Measurements from ENCODE around the gene TTC34.

The TTC34 gene

DNA sequence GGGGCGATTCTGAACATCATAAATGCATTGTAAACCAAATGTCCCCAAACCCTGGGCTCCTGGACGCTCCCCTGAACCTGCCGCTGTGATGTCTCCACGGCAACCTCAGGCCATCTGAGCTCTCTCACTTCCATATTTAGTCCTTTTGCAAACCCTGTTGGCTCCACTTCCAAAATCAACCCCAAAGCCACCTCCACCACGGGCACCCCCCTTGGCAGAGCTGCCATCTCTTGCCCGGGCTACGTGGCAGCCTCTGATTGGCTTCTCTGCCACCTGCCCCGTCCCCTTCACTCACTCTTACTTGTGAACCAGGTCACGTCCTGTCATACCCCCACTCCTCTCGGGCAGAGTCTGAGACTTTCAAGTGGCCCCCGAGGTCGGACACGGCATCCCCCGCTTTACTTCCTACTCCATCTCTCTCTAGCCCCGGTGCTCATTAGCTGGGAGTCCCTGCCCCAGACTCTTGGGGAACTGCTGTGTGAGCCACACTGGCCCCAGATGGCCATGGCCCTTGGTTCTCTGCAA is 199.1 kb downstream of the TTC34 start:
- FAIRE-seq, result no peak

DNA sequence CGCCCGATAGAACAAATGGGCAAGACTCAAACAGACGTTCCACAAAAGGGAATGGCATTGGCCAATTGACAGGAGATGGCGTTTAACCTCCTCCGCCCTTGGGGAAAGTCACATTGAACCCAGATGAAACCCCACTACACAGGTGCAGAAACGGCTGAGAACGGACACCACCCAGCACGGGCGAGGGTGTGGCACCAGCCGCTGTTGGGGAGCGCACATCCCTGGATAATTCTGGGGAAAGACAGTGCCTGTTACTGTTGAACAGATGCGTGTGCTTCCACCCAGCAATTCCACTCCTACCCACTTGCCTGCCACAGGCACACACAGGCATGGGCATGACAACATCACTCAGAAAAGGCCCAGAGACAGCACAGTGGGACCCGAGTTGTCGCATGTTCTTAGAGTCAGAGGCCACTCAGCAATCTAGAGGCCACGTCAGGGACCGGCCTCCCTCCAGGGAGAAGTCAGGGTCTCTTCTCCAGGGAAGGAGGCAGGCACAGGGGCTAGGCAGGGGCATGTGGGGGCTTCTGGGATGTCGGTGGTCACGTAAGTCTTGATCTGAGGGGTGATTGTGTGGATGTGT is 199.7 kb downstream of the TTC34 start:
- FAIRE-seq, result no peak

DNA sequence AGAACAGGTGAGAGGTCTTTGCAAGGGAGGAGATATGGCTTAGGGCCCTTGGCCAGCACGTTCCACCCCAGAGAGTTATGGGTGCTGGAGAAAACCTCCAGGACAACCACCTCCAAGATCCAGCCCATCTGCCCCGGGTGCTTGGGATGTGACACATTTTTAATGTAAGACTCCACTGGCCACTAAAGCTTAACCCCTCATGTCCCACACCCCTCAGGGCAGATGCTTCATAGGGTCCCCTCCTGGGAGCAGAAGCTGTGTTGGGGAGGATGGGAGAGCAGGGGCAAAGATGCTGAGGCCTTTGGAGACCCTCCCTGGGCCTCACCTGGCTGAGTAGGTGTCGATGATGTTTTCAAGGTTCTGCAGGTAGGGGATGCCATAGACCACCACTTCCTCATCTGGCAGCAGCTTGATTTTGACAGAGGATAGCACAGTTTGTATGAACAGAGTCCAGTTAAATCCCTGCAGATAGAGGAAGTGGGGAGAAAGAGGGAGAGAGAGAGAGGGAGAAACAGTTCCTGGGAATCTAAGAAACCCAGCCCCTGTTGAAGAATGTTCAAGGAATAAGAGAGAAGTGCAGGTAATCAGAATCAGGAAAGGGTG is 203.1 kb downstream of the TTC34 start:
- no peak for FAIRE-seq

DNA sequence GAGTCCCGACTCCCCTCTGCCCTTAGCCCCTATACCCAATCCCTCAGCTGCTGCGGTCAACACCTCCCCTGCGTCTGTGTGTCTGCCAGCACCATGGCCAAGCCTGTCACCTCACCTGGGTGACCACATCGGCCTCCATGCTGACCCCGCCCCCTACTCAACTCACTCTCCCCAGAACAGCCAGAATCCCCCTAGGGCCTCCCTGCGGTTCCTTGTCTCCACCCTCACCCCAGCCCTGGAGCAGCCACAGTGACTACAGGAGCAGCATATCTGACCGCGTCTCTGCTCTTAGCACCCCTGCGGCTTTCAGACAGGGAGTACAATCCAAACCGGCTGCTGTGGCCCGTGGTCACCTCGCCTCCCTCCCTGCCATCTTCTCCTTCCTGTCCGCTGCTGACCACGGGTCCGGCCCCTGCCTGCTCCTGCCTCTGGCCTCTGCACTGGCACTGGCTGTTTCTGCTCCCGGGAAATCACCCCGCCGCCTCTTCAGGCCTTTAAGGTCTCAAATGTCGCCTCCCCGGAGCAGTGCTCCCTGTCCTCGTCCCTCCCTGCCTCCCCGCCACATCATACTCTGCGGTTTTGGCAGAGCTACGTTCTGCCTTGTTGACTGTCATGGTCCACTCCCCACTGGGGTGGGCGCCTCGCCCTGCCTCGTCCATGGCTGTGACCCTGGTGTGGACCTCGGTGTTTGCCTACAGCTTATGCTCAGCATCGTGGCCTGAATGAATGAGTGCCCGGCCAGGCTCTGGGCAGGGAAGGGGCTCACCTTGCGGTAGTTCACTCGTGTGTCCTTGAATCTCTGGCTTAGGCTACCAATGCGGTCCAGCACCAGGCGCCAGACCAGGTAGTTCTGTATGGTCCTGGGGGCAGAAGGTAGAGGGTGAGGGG is 203.8 kb downstream of the TTC34 start:
- FAIRE-seq, result no peak

DNA sequence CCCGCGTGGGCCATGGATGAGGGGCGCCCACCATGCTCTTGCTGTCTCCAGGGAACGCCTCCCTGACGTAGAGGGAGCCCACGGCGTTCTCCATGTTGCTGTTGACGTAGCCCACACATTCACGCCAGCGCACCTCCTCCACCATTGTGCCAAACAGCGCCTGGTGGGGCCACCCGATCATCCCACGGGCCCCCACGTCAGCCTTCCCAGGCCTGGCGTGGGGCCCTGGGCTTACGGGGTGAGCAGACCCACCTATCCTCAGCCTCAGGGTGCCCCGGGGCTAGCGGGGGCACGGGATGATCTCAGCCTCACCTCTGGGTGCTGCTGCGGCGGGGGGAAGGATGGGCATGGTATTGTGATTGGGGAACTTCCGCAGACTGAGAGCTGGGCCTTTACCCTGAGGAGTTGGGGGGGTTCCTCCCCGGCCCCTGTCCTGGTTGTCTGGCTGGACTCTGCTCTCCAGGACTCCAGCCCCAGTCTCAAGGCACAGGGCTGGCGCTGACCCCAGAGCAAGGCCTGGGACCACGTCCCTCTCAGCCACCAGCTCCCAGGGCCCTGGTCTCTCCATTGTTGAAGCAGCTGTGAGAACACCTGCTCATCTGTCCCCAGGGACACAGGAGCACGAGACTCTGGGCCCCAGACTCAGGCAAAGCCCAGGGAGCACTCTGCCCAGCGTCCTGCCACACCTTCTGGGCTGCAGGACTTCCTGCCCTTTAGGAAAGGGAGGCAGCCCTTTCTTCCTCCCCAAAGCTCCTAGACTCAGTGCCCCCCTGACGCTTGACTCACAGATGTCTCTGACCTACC is 204.8 kb downstream of the TTC34 start:
- FAIRE-seq, result no peak

DNA sequence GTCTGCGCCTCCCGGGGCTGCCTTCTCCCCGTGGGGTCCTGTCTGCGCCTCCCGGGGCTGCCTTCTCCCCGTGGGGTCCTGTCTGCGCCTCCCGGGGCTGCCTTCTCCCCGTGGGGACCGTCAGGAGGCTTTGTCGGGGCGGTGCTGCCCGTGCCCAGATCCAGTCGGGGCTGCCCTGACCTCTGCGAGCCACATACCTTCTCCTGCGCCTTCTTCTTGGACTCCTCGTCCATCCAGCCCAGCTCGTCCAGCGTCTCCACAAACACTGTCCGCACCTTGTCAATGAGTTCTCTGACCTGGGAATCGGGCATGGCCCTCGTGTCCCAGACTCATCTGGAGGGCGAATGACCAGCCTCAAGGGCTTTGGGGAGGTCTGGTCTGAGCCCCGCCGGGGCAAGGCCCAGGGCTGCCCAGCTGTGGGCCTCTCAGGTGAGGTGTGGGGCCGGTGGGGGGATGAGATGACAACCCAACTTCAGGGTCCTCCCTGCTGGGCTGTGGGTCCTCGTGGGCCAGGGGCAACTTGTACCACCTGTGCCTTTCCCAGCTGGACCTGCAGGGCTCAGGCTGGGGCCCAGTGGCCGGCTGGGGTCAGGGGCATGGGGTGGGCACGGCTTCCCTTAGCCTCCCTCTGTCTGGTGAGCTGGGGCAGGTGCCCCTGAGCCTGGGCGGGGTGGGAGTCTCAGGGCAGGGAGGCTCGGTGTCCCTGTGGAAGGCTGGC is 205.5 kb downstream of the TTC34 start:
- FAIRE-seq, result no peak

DNA sequence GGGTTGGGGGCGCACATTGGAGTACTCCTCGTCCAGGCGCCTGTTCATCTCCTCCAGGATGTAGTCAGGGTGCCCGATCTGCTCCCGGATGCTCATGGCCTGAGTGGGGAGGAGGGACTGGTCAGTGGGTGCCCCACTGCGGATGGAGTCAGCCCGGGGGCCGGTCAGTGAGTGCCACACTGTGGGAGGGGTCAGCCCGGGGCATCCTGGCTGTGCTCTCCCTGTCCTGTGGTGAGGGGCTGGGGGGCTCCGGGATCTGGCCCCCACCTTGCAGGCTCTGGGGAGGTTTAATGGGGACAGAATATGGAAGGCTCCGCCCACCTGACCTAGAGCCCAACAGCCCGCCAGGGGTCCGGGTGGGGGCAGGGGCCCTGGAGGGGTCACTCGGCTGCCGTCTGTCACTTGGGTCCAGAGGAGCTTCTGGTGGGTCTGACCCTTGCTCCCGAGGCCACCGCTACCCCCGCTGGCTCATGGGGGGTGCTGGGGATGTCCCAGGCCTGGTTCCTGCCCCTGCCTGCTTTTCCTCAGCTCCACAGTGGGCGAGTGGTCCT is 206.2 kb downstream of the TTC34 start:
- no peak for FAIRE-seq

DNA sequence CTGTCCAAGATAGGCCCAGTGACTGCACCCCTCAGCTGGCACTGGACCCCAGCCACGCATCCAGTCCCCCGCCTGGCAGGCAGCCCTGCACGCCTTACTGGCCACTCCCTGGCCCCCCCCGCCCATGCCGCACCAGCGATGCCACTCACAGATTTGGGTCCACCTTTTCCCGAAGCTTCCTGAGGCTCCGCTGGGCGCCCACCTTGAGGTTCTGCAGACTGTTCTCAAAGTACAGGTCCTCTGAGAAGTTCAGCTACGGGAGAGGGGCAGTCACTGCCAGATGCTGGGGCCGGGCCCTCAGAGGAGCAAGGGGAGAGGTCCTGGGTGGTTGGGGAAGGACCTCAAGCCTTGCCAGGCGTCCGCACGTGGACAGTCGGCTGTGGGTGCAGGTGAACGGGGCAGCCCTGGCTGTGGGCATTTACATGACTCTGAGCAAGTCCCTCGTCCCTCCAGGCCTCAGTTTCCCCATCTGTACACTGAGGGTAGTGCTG is 206.8 kb downstream of the TTC34 start:
- FAIRE-seq, result no peak

DNA sequence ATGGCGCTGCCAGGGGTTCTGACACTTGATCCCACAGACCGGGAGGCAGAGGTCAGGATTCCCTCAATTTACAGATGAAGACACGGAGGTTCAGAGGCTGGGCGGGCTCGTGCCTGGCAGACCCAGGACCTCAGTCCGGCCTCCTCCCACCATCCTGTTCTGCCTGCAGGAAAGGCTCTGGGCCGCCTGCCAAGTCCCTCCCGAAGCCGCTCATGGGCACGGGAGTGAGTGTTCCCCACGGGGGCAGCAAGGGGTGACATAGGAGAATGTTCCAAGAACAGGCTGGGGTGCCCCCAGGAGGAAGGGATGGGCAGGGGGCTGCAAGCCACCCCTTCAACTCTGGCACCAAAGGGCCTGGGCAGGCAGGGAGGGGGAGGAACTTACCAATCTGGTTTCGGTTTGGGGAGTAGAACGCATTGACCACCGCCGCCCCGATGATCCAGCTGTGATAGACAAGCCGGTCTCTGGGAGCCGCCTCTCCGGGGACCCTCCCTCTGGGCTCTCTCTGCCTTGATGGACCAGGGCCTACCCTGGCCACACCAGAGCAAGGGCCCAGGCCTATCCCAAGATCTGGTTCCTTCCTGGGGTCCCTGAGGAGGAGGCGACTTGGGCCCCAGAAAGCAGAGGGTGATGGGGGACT is 207.4 kb downstream of the TTC34 start:
- no peak for FAIRE-seq

DNA sequence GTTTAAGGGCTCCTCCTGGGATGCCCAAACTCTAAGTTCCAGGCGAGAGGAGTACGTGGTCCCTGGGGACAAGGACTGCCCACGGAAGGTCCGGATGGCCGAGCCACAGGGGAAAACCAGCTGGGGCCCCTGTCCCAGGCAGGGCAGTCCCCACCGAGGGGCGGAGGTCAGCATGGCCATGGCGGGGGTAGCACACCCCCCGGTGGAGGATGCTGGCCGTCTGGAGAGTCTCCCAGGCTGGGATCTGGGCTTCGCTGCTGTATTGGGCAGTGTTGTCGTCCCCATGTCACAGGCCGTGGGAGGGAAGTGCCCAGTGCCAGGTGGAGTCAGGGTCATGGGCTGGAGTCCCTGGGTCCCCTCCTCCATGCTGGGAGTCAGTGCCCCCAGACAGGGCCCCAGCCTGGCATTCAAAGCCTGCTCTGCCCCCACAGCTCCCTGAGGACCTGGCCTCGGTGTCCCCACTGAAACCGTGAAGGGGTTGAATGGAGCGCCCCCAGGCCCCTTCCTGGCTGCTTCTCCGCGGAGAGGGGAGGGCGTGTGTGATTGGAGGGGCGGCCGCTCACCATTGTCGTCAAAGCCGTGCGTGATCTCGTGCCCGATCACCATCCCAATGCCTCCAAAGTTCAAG is 208.1 kb downstream of the TTC34 start:
- FAIRE-seq, result no peak

DNA sequence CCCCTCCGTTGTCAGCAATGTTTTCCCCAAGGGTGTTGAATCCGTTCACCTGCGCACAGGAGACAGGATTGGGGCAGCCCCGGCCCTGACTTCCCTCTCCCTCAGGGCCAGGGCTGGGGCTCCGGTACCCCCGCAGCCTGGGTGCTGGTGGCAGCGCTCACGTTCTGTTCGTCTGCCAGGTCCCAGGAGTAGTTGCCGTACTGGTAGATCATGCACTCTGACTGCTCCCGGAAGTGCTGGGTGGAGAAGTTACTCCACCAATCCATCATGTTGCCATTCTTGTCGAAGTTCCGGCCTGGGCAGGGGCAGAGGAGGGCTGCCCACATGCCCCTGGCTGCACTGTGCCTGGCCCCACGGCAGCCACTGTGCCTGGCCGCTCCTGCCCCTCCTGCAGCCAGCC is 208.8 kb downstream of the TTC34 start:
- no peak for FAIRE-seq

DNA sequence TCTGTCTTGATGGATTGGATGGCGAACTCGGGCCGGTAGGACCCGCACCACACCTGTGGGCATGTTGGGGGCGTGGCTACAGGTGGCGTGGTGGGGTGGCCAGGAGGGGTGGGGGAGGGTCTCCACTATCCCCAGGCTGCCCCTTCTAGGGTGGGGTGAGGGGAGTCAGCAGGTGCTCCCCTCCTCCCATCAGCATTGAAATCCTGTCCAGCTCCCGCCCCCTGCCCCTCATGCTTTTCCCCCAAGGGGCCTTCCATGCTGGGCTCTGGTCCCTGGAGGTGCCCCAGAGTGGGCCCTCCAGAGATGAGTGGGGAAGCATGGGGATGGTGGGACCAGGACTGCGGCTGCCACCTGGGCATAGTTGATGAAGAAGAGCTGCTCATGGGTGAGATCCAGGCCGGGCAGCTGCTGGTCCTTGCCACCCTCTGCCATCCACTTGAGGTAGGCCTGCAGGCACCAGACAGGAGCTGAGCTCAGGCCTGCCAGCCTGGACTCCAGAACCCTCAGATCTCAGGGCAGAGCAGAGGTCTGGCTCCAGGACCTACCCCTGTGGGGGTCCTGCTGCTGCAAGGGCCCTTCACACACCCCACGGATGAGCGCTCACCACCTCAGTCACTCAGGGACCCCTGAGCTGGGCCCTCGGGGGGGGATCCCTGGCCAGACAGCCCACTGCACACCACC is 209.8 kb downstream of the TTC34 start:
- no peak for FAIRE-seq

DNA sequence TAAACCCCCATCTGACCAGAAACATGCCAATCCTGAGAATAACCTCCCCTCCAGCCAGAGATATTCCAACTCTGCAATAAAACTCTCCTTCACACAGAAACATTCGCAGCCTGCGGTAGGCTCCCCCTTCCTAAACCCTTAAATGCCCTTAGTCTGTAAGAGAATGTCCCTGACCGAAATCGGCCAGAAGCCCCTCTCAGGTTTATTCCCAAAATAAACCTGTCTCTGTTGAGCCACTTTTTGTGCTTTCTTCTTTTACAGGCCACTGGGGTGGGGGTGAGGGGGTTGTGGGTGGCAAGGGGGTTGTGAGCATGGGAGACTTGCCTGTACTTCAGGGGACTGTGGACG is 210.3 kb downstream of the TTC34 start:
- FAIRE-seq, result no peak

DNA sequence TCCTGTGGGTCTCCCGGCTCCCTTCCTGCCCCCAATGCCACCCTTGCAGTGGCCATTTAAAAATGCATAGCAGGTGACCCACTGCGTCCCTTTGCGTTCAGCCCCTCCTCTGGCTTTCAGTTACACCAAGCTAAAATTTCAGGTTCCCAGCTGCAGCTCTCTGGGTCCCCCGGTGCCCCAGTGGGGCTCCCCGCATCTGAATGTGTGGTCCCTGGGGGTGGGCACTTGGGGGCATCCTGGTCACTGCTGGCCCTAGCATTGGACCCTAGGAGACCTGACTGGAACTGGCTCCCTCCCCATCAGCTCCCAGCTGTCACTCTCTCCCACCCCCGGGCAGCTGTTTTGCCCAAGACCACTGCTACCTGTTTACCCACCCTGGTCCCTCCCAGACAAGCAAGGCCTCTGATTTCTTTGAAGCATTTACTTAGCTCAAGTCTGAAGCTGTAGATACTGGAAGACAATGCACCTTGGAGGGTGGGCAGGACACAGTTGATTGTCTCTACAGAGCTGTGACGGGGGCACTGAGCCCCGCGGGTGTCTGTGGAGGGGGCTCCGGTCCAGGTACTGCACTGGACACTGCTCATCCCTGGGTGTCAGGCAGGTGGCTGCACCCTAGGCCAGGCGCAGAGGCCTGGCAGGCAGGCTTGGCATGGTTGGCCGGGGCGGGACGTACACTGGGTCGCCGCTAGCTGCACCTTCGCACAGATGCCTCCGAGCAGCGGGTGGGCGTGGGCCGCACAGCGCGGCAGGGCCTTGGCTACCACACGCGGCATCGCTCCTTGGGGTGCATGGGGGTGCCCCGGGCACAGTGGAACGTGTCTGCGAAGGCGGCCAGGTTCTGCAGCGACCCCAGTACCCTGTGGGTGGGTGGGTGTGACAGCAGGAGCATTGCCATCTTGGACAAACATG is 211.0 kb downstream of the TTC34 start:
- no peak for FAIRE-seq

DNA sequence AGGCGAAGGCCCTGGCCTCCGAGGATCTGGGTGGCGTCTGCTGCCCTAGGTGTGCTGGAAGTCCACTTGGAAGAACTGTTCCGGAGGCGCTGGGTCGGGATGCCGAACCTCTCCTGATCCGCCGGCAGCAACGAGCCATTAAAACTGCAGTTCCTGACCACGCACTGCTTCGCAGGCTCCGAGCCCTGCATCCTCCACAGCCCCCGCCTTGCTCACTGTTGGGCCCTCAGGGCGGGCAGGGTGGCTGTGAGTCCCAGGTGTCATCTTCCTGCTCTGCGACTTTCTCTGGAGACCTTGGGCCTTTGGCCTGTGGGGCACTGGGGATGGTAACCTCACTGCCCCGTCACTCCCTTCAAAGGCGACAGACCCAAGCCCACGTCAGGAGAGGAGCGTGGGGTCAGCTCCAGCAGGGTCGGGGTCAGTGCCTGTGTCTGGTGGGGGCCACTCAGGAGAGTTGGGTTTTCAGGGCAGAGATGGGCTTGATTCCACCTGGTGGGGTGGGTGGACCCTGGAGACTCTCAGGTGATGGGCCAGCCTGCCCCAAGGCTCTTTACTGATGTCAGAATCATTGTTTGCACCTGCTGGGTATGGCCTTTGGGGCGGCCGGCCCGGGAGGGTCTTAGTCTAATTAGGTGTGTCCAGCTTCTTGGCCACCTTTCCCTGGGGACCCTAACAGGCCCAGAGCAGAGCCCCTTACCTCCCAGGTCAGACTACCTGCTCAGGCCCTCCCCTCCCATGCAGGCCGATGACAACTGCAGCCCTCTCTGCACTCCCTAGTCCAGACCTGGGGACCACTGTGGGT is 211.9 kb downstream of the TTC34 start:
- no peak for FAIRE-seq

DNA sequence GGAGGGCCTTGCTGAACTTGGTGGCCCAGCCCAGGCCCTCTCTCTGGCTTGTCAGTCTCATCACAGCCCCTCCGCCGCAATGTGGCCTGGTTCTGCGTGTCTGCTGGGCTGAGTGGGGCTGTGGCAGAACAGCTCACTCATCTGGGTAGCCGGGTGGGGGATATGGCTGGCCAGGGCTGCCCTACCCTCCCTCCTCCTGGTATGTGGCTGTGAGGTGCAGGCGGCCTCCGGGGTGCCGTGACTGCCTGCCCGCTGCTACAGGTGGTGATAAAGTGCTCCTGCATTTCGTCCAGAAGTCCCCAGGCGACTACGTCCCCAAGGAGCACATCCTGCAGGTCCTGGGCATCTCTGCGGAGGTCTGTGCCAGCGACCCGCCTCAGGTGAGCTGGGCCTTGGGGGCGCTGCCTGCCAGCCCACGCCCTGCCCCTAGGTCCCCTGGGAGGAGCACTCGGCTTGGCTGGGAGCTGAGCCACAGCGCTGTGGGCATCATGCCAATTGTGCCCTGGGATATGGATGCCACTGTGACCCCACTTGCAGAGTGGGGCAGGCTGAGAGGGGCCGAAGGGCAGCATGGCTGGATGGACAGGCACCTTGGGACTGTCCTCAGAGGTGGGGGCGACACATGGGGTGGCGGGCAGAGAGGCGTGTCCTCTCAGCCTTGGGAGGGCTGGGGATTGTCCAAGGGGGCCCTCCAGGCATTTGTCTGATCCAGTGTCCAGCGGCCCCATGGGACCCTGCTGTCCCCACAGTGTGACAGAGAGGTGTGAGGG is 212.6 kb downstream of the TTC34 start:
- FAIRE-seq, result no peak

DNA sequence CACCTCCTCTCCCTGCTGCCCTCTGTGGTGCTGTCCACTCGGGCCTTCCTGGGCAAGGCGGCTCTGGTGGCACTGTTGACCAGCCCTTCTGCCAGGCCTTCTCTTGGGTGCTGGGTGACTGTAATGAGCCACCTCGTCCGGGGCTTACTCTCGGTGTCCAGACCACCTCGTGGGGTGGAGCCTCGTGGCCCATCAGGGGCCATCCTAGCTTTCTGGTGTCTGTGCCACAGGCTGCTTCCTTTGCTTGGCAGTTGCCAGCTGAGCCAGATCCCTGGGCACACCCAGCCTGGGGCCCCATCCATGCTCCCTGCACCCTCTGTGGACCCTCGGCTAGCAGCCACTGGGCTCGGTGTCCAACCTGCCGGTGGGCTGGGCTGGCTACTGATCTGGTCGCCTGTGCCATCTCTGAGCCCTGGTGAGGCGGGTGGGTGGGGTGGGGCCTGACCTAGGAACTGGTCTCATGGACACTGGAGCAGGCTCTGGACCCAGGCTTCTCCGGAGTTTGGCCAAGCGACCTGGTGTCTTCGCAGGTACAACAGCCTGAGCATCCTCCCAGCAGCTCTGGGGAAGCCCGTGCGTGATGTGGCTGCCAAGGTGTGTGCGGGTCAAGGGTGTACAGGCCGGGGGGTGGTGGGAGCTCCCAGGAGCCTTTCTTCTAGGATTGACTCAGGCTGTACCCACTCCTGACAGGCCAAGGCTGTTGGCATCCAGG is 213.5 kb downstream of the TTC34 start:
- no peak for FAIRE-seq

All from islet of Langerhans (tissue), 1 donor.